HEK293 (cell line): ENCODE results near the gene TLE3.

Experiments
- CTCF ChIA-PET: fragments of 350-600 bp; formaldehyde crosslinking; extraction: SDS; loops from one replicate; lab custom pipeline; 2021; ENCODE audit warnings: antibody characterized with exemption; lab: Yijun Ruan, JAX
- POLR2A ChIA-PET: fragments of 300-600 bp; formaldehyde crosslinking; extraction: SDS; loops from one replicate; lab custom pipeline; 2020; ENCODE audit warnings: antibody characterized with exemption, inconsistent platforms; lab: Yijun Ruan, JAX
- H3K27ac ChIP-seq: fragments of 200-500 bp; sonication (Bioruptor generic); 2 replicates; pipeline ENCODE4 v1.5.1; 2014; ENCODE audit warnings: low read depth, low read length, control low read depth, inconsistent platforms; ENCODE audit errors: extremely low read depth
- H3K36me3 ChIP-seq, 2 experiments: fragments of 200-500 bp in 1 of 2; sonication (Bioruptor generic) in 1 of 2; 1 replicate in 1 of 2; 2 replicates in 1 of 2; pipeline ENCODE4 v1.5.1; 2014 to 2017; ENCODE audit warnings: inconsistent platforms in 2 of 2, low read length in 2 of 2; ENCODE audit not compliant: control insufficient read depth in 2 of 2, insufficient read depth in 1 of 2
- H3K4me1 ChIP-seq: fragments of 200-500 bp; sonication (Bioruptor generic); 2 replicates; pipeline ENCODE4 v1.5.1; 2014; ENCODE audit warnings: mild to moderate bottlenecking, low read length, inconsistent platforms; ENCODE audit not compliant: control insufficient read depth, insufficient read depth
- H3K4me3 ChIP-seq: 2 replicates; pipeline ENCODE4 v1.5.1; 2011; ENCODE audit warnings: low read depth, mild to moderate bottlenecking, control low read depth, low read length, moderate library complexity
- H3K9me3 ChIP-seq: fragments of 200-500 bp; sonication (Bioruptor generic); 2 replicates; pipeline ENCODE4 v1.5.1; 2014; ENCODE audit warnings: low read depth, low read length, inconsistent platforms; ENCODE audit not compliant: control insufficient read depth, insufficient read depth
- IKZF3 ChIP-seq: fragments of 450-650 bp; IDR thresholded peaks from 2 replicates; pipeline ENCODE4 v1.5.0; 2018; ENCODE audit warnings: missing biosample characterization, mild to moderate bottlenecking, missing genetic modification characterization, moderate library complexity
- RBAK ChIP-seq: fragments of 450-650 bp; formaldehyde crosslinking; IDR thresholded peaks from 2 replicates; pipeline ENCODE4 v1.5.1; 2016; ENCODE audit warnings: missing biosample characterization, missing genetic modification characterization
- ZNF302 ChIP-seq: fragments of 450-650 bp; formaldehyde crosslinking; IDR thresholded peaks from 2 replicates; pipeline ENCODE4 v1.5.1; 2016; ENCODE audit warnings: missing biosample characterization, missing genetic modification characterization, low read depth
- ZNF404 ChIP-seq: fragments of 450-650 bp; formaldehyde crosslinking; IDR thresholded peaks from 2 replicates; pipeline ENCODE4 v1.5.1; 2017; ENCODE audit warnings: missing biosample characterization, missing genetic modification characterization
- ZNF530 ChIP-seq: fragments of 450-650 bp; formaldehyde crosslinking; IDR thresholded peaks from 2 replicates; pipeline ENCODE4 v1.5.1; 2016; ENCODE audit warnings: low read depth, missing biosample characterization, missing genetic modification characterization
- ZNF544 ChIP-seq: fragments of 450-650 bp; formaldehyde crosslinking; IDR thresholded peaks from 2 replicates; pipeline ENCODE4 v1.5.0; 2017; ENCODE audit warnings: missing biosample characterization, missing genetic modification characterization
- ZNF549 ChIP-seq: fragments of 450-650 bp; IDR thresholded peaks from 2 replicates; pipeline ENCODE4 v1.5.1; 2018; ENCODE audit warnings: missing biosample characterization, missing genetic modification characterization, mild to moderate bottlenecking, inconsistent platforms, moderate library complexity
- ZNF600 ChIP-seq: fragments of 450-650 bp; formaldehyde crosslinking; IDR thresholded peaks from 2 replicates; pipeline ENCODE4 v1.5.1; 2016; ENCODE audit warnings: missing biosample characterization, missing genetic modification characterization
- ZNF658 ChIP-seq: fragments of 450-650 bp; formaldehyde crosslinking; IDR thresholded peaks from 2 replicates; pipeline ENCODE4; 2016; ENCODE audit warnings: missing biosample characterization, missing genetic modification characterization
- ZNF837 ChIP-seq: fragments of 450-650 bp; formaldehyde crosslinking; IDR thresholded peaks from 2 replicates; pipeline ENCODE4 v1.5.1; 2016; ENCODE audit warnings: missing biosample characterization, missing genetic modification characterization
- TF ChIP-seq, protein P1 (sequence below): fragments of 450-650 bp; formaldehyde crosslinking; IDR thresholded peaks from 2 replicates; pipeline ENCODE4 v1.5.1; 2016; ENCODE audit warnings: missing biosample characterization, missing genetic modification characterization, borderline replicate concordance
- TF ChIP-seq, protein P2 (sequence below): fragments of 450-650 bp; formaldehyde crosslinking; optimal IDR thresholded peaks from 2 replicates; pipeline ENCODE3; 2016; ENCODE audit warnings: missing biosample characterization, mild to moderate bottlenecking, missing genetic modification characterization
- TF ChIP-seq, protein P3 (sequence below): fragments of 450-650 bp; formaldehyde crosslinking; IDR thresholded peaks from 2 replicates; pipeline ENCODE4 v1.5.1; 2017; ENCODE audit warnings: missing biosample characterization, missing genetic modification characterization

The TLE3 gene

GRCh38 chr15:70132139-70132538, 34.4 kb upstream of the TLE3 start (continued):
- peak; percentile 62 for TF ChIP-seq ZNF600 (tag by site-specific recombination)
- no peak for TF ChIP-seq ZNF404 (tag by site-specific recombination)
- no peak for TF ChIP-seq ZNF302
- TF ChIP-seq ZNF530 (tag by site-specific recombination): no peak

- Histone ChIP-seq H3K36me3 (no peaks in the 10 kb centered on the region), H3K4me3 (no peak overlapping the region), H3K27ac (no peak overlapping the region), H3K4me1 (peaks cover 2% of the 10 kb centered on the region; the same call in 1 of the 2 replicates), H3K9me3 (no peaks in the 10 kb centered on the region)
- CTCF ChIA-PET: interaction anchor here (0.6 to 1.0 kb wide), 2 partner anchors 46 to 235 kb away, joined by 3 read pairs; no protein-coding TSS in a partner anchor
- no peak for TF ChIP-seq ZNF837 (tag by site-specific recombination)
- TF ChIP-seq RBAK: peak; percentile 99
- POLR2A ChIA-PET: no interaction called here
Measured at GRCh38 chr15:70128414-70129140, 30.9 kb upstream of the TLE3 start.

- no peaks in the 10 kb centered on the region for H3K36me3 ChIP-seq
- no peak overlapping the region for H3K27ac ChIP-seq
- peaks cover 2% of the 10 kb centered on the region; the same call in 1 of the 2 replicates for H3K4me1 ChIP-seq
- ChIA-PET CTCF (interaction anchor here (0.6 to 1.0 kb wide), 2 partner anchors 46 to 236 kb away, joined by 3 read pairs; no protein-coding TSS in a partner anchor), POLR2A (interaction anchor here (0.7 kb wide), 2 partner anchors 16 to 27 kb away, joined by 3 to 4 read pairs; no protein-coding TSS in a partner anchor)
- no peaks in the 10 kb centered on the region for H3K9me3 ChIP-seq
- TF ChIP-seq, protein P1, sequence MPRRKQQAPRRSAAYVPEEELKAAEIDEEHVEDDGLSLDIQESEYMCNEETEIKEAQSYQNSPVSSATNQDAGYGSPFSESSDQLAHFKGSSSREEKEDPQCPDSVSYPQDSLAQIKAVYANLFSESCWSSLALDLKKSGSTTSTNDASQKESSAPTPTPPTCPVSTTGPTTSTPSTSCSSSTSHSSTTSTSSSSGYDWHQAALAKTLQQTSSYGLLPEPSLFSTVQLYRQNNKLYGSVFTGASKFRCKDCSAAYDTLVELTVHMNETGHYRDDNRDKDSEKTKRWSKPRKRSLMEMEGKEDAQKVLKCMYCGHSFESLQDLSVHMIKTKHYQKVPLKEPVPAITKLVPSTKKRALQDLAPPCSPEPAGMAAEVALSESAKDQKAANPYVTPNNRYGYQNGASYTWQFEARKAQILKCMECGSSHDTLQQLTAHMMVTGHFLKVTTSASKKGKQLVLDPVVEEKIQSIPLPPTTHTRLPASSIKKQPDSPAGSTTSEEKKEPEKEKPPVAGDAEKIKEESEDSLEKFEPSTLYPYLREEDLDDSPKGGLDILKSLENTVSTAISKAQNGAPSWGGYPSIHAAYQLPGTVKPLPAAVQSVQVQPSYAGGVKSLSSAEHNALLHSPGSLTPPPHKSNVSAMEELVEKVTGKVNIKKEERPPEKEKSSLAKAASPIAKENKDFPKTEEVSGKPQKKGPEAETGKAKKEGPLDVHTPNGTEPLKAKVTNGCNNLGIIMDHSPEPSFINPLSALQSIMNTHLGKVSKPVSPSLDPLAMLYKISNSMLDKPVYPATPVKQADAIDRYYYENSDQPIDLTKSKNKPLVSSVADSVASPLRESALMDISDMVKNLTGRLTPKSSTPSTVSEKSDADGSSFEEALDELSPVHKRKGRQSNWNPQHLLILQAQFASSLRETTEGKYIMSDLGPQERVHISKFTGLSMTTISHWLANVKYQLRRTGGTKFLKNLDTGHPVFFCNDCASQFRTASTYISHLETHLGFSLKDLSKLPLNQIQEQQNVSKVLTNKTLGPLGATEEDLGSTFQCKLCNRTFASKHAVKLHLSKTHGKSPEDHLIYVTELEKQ: no peak
- TF ChIP-seq ZNF544 (tag by site-specific recombination) (no peak), ZNF658 (tag by site-specific recombination) (no peak)
- TF ChIP-seq, protein P2, sequence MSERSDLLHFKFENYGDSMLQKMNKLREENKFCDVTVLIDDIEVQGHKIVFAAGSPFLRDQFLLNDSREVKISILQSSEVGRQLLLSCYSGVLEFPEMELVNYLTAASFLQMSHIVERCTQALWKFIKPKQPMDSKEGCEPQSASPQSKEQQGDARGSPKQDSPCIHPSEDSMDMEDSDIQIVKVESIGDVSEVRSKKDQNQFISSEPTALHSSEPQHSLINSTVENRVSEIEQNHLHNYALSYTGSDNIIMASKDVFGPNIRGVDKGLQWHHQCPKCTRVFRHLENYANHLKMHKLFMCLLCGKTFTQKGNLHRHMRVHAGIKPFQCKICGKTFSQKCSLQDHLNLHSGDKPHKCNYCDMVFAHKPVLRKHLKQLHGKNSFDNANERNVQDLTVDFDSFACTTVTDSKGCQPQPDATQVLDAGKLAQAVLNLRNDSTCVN (tag by site-specific recombination): no peak
- TF ChIP-seq, protein P3, sequence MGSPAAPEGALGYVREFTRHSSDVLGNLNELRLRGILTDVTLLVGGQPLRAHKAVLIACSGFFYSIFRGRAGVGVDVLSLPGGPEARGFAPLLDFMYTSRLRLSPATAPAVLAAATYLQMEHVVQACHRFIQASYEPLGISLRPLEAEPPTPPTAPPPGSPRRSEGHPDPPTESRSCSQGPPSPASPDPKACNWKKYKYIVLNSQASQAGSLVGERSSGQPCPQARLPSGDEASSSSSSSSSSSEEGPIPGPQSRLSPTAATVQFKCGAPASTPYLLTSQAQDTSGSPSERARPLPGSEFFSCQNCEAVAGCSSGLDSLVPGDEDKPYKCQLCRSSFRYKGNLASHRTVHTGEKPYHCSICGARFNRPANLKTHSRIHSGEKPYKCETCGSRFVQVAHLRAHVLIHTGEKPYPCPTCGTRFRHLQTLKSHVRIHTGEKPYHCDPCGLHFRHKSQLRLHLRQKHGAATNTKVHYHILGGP: no peak
- H3K4me3 ChIP-seq: no peak overlapping the region
Measured at GRCh38 chr15:70127770-70128413, 30.2 kb upstream of the TLE3 start.

GRCh38 chr15:70127288-70127746, 29.6 kb upstream of the TLE3 start:
- ChIA-PET POLR2A (interaction anchor here (0.7 kb wide), 2 partner anchors 16 to 27 kb away, joined by 3 to 4 read pairs; no protein-coding TSS in a partner anchor), CTCF (no interaction called here)
- TF ChIP-seq ZNF549 (tag by site-specific recombination) (no peak), IKZF3 (tag by site-specific recombination) (0 out of 2 replicates have a peak, but pooled peaks have one; percentile 22)

More at GRCh38 chr15:70127288-70127746, 29.6 kb upstream of the TLE3 start:
- H3K27ac ChIP-seq: no peak overlapping the region
- no peak overlapping the region for H3K4me3 ChIP-seq
- H3K4me1 ChIP-seq: peaks cover 4% of the 10 kb centered on the region
- H3K9me3 ChIP-seq: no peaks in the 10 kb centered on the region
- no peaks in the 10 kb centered on the region for H3K36me3 ChIP-seq
